SU-DHL-6 (cell line): ENCODE measurements around the gene HSF5.

ENCODE experiments used
- EZH2phosphoT487 ChIP-seq: fragments of 200-600 bp; sonication (generic), shearing (Covaris generic); conservative IDR thresholded peaks from 2 replicates; pipeline ENCODE4 v1.6.1; 2018; ENCODE audit warnings: mild to moderate bottlenecking, antibody characterized with exemption, low read length, moderate library complexity, mixed read lengths
- TF ChIP-seq, protein P1 (sequence below): fragments of 200-600 bp; sonication (generic); IDR thresholded peaks from one replicate; pipeline ENCODE4 v1.5.1; 2017; ENCODE audit warnings: antibody characterized with exemption, mild to moderate bottlenecking, low read length, moderate library complexity; ENCODE audit not compliant: insufficient read depth, poor library complexity, severe bottlenecking

DNA sequence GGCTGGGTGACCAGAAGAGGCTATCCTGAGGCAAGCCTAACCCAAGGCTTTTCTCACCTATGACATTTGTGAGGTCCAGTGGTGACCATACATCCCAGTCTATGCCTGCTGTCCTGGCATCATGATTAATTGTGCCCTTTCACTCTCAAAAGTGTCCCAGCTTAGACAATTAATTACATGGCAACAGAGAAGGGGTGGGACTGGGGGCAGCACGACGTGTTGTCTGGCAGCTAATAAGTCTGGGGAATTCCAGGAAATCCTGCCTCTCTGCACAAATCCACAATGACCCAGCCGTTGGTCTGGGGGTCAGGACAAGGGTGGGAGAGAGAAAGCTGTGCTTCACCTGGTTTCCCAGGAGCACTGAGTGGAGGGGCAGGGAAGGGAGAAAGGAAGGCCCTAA is 40.2 kb upstream of the HSF5 start:
- TF ChIP-seq, protein P1, sequence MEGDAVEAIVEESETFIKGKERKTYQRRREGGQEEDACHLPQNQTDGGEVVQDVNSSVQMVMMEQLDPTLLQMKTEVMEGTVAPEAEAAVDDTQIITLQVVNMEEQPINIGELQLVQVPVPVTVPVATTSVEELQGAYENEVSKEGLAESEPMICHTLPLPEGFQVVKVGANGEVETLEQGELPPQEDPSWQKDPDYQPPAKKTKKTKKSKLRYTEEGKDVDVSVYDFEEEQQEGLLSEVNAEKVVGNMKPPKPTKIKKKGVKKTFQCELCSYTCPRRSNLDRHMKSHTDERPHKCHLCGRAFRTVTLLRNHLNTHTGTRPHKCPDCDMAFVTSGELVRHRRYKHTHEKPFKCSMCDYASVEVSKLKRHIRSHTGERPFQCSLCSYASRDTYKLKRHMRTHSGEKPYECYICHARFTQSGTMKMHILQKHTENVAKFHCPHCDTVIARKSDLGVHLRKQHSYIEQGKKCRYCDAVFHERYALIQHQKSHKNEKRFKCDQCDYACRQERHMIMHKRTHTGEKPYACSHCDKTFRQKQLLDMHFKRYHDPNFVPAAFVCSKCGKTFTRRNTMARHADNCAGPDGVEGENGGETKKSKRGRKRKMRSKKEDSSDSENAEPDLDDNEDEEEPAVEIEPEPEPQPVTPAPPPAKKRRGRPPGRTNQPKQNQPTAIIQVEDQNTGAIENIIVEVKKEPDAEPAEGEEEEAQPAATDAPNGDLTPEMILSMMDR: no peak
- TF ChIP-seq EZH2phosphoT487: no peak
